HG03066 (cell line): ENCODE measurements around the gene RBM12.

ENCODE experiments used
- ATAC-seq: cut with Tn5 transposase; IDR thresholded peaks from one replicate; pipeline ENCODE4 v1.9.1; 2021; ENCODE audit warnings: low read depth; ENCODE audit not compliant: unreplicated experiment

Gene RBM12

DNA sequence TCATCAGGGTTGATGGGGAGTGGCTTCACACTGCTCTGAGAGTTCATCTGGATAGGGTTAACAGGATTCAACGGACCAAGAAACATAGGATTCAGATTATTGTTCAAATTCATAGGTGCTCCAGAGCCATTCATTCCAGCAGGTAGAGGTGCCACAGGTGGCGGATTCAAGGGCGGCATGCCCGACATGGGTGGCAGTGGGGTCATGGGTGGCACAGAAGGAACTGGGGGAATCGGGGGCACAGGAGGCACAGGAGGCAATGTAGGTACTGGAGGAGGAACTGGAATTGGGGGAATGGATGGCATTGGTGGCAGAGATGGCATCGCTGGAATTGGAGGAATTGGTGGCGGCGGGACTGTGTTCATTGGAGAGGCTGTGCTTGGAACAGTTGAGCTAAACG, 10.3 kb downstream of the RBM12 start:
- ATAC-seq = no peak

DNA sequence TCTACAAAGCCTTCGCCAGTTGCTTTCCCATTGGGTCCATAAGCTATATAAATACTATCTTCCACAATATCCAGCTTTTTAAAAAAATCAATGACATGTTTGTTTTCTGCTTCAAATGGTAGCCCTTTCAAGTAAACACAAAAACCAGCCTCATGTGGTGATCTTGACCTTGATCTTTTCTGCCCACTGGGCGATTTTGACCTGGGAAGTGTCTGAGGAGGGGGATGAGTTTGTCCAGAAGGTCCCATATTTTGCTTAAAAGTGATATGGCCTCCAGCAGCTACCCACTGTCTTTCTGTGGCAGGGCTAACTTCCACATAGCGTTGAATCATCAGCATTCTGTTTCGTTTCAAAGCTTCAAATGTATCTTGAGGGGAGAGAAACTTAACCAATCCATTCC, 10.8 kb downstream of the RBM12 start:
- no peak for ATAC-seq

DNA sequence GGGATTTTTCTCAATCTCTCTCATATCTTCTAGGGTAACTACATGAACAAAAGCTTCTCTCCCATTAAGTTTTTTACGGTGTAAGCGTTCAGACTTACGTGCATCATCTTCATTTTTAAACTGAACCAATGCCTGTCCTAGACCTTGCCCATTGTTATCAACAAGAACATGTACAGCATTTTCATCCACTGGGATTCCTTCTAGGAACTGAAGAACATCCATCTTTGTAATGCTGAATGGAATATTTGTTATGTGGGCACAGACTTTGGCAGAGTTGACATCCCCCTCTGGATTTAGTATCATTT, 11.3 kb downstream of the RBM12 start:
- no peak for ATAC-seq

DNA sequence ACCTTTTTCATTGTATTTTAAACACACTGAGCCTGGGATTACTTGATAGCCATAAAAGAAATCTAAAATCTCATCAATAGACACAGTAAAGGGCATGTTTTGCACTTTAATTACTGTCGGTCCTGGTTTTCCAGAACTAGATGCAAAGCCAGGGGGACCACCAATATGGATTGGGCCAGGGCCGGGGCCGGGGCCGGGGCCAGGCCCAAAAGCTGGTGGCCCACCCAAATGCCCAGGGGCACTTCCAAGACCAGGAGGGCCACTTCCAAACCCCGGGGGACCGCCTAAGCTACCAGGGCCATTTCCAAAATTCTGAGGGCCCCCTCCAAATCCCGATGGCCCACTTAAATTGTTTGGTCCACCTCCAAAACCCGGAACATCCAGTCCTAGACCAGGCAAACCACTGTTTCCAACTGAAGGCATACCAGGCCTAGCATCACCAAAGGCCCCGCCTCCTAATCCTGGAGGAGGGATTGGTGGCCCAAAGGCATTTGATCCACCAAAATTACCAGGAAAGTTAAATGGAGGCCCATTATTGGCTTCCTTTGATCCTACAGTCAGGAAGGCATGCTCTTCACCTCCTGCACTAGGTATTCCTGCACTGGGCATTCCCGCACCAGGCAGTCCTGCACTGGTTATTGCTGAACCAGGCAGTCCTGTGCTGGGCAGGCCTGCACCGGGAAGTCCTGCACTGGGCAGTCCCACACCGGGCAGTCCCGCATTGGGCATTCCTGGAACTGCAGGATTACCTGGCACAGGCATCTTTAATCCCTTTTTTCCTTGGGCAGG, 11.9 kb downstream of the RBM12 start:
- no peak for ATAC-seq

DNA sequence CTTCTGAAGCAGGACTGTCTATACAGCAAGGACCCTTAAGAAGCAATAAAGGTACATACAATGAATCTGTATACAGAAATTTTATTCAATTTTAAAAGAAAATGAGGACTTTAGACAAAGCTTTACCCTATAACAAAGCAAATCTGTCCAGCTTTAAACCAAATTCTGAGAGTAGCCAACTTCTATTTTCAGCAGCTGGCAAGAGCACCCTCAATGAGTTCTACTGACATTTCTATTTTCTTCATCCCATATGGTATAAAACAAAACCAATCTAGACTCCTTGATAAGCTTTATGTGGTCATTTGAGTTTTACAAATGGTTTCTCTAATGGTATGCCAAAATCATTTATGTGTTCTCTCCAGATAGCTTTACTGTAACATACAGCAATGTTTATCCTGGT, 12.7 kb downstream of the RBM12 start:
- no peak for ATAC-seq

DNA sequence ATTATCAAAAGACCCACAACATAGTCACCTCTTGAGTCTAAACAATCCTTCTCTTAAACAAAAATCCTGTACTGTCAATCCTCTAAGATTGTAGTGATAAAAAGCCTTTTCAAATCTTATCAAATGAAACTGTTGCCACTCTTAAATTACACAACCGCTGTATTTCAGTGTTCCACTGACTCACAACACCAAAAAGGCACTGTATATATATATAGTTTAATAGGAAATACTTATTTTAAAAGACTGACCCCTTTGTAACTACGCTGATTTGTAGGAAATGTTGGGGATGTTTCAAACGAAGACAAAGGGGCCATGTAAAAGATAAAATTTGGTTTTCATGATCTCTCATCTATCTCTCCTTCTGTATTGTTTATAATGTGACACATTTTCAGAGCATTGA, 14.1 kb downstream of the RBM12 start:
- ATAC-seq = no peak

DNA sequence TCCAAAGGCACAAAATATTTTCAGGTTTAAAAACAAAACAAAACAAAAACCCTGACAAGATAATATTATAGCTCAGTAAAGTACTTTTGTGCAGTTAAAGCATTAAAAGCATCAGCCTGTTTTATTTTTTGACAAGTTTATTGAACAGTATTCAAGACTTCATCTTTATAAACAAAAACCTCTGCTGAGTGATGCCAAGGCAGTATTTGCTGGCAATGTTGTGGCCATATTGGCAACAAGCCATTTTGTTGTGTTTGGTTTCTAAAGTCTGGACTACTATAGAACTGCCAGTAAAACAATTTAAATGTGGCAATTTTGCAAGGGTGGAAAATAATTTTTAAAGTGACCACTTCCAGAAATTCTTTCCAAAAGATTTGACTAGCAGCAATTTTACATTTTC, 15.9 kb downstream of the RBM12 start:
- no peak for ATAC-seq

DNA sequence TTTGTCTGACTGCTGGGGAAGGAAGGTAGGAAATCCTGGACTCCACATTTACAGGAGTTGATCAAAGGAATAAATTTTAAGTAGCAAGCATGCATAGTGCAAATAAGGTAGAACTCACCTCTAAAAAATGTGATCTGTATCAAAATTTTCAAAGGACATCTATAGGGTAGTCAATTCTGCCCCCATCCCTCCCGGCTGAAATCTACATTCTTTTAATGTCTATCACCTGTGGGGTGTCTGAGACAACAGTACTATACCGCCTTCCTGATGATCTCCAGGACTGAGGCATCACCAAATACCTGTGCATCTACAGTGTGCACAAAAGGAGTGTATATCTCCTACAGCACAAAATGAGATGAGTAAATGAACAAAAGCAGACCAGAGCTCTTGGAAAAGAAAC, 19.9 kb downstream of the RBM12 start:
- no peak for ATAC-seq

DNA sequence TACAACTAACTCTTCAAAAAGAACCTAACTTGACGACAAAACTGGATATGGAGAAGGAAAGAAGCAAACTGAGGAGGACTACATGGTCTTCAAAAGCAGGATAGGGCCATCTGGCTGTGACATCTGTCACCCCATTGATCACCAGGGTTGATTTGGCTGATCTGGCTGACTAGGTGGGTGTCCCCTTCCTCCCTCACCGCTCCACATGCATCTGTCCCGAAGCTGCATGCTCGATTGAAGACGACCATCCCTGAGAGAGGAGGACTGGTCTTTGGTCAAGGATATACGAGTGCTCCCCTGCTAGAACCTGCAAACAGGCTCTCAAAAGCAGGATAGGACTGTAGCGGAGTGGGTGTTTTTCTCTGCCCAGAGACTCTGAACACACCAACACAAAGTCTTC, 21.7 kb downstream of the RBM12 start:
- no peak for ATAC-seq

DNA sequence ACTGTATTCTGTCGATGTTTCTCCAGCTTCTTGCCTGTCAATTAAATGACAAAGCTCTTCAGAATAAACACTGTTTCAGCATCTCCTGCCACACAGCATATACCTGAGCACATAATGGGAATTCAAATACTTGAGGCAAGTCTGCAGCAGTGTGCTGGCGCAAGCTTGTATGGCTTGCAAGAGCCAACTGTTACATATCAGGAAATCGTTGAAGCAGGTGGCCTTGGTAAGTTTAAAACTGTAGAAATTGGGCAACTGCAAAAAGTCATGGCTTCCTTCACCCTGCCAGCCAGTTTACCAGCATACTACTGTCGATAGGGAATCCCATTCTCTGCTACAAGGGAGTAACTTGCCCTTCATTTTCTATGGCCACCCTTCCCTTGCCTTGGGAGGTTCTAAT, 23.0 kb downstream of the RBM12 start:
- ATAC-seq = no peak

DNA sequence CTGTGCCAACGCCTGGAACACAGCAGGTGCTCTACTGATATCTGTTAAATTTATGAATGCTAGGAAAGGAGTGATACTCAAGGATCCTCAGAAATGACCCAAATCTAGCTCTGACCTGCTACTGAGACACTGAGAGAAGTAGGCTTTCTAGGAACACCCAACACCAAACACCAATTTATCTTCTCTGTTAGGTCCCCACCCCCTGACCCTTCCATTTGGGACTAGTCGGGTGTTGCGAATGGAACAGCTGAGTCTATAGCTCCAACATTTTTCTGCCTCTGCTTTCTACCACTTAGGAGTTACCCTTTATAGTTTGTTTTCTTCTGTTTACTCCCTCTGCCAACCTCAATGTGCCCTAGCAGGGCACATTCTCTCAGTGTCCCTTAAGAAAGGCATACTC, 24.0 kb downstream of the RBM12 start:
- no peak for ATAC-seq

DNA sequence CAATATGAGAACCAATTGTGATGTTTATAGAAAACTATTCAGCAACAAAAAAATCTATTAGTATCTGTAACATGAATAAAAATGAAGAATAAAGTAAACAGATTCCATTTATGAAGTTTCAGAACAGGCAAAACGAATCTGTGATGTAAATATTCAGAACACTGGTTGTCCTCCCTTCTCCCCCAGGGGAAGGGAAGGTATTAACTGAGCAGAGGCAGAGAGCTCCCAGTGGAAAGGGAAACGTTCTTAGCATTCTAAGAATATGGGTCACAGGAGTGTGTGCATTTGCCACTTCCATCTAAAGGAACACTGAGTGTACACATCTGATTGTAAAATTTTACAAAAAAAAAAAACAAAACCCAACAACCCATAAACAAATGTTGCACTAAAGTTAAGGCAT, 25.9 kb downstream of the RBM12 start:
- no peak for ATAC-seq

DNA sequence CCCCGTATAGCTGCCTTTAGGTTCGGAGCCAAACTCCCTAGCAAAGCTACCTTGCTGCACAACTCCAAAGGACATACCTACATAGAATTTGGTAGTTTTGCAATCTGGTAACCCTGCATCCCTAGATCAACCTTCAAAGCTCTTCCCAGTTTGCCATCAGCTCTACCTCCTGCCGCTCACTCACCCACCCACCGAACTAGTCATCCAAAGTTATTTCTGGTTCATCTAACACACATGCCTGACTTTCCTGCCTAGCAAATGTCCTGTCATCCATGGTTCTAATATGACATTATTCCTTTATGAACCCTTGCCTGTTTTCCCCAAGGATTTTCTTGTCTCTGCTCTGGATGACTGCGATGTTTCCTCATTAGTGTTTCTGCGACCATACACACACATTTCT, 27.4 kb downstream of the RBM12 start:
- no peak for ATAC-seq

DNA sequence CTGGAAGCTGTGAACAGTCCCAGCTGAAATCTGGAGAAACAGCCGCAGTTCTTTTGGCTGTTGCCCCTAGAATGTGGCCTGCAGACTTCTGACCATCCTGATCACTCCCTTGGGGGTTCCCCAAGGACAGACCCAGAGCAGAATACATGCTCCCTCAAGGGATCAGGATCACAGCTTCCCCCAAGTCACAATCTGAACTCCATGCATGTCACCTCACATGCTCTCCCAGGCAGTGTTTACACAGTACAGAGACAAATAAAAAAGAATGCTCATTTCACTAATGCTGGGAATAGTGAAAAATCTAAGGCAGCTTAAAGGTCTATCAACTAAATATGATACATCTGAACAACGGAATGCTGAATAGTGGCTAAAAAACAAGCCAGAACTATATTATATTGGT, 28.6 kb downstream of the RBM12 start:
- no peak for ATAC-seq

DNA sequence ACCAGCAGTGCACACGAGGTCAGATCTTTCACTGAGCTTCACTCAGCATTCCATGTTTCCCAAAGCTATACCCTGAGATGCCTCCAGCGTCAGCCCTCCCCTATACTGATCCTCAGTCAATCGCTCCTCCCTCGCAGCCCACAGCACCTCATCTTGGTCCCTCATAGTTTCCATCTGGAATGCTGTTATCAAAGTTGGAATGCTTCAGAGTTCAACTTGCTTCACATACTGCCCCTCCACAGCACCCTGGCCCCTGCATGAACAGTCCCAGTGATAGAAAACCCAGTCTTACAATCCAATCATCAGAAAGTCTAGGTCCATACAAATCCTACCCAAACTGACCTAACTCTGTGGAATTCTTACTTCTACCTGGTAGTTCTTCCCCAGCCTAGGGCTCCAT, 29.0 kb downstream of the RBM12 start:
- no peak for ATAC-seq

DNA sequence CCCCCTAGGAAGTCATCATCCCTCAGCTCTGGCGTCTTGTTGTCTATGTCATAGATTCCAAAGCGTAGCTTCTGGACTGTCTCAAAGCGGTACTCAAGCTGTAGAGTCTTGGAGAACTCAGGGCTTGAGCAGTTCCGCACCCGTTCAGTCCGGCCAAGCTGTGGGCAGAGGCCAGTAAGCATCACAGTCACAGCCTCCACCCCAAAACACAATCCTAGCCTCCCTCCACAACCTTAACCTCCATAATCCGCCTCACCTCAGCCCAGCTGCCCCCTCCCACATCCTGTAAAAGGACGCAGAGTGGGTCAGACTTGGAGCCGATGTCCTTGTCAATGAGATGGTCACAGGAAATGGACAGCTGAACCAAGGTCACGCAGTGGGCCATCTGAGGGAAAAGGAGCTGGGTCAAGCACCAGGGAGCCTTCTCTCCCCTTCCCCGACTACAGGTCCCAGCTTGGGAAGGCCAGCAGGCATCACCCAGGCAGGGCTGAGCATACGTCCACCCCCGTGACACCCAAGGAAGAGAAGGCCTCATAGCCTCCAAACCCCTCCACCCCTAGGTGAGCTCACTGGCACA, 32.1 kb downstream of the RBM12 start:
- no peak for ATAC-seq

DNA sequence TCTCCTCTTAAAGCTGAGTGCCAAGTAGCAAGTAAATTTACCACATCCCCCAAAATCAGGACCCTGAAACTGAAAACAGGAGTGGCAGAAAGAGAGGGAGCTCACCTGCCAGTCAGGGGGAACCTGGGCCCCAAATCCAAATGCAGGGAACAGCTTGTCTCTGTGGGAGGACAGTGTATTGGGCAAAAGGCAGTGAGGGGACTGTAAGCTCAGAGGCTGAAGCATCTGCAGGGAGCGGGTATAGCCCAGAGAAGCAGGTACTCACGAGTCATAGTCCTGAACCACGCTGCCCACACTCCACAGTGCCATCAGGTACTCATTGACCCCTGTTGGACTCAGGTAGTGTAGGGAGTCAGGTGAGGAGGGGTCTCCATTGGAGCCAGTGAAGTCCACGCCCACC, 34.1 kb downstream of the RBM12 start:
- no peak for ATAC-seq

DNA sequence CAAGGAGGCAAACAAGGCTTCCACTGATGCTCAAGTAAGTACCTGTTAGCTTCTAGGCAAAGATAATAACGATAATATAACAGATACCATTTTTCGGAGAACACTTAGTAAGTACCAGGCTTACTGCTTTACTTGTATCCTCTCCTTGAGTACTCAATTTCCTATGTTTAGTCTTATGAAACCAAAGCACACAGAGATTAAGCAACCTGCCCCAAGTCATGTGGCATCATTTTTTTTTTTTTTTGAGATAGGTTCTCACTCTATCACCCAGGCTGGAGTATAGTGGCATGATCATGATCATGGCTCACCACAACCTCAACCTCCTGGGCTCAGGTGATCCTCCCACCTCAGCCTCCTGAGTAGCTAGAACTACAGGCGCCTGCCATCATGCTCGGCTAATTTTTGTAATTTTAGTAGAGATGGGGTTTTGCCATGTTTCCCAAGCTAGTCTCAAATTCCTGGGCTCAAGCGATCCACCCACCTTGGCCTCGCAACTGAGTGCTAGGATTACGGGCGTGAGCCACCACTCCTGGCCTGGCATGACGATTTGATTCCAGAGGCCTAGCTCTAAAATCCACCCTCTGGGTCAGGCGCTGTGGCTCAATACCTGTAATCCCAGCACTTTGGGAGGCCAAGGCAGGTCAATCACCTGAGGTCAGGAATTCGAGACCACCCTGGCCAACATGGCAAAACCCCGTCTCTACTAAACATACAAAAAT, 35.1 kb downstream of the RBM12 start:
- ATAC-seq = no peak

DNA sequence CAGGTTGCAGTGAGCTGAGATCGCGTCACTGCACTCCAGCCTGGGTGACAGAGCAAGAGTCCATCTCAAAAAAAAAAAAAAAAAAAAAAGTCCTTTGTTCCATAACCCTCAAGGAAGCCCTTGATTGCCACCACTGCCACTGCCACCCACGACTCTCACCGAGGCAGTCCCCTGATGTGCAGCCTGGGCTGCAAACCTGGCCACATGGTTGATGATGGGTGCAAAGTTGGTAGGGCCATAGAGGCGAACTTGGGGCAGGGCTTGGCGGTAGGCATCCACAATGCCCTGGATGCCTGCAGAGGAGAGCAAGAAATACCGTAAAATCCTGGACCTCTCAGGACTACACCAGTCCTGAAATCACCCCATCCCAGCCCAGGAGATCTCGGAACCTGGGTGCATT, 37.6 kb downstream of the RBM12 start:
- no peak for ATAC-seq

DNA sequence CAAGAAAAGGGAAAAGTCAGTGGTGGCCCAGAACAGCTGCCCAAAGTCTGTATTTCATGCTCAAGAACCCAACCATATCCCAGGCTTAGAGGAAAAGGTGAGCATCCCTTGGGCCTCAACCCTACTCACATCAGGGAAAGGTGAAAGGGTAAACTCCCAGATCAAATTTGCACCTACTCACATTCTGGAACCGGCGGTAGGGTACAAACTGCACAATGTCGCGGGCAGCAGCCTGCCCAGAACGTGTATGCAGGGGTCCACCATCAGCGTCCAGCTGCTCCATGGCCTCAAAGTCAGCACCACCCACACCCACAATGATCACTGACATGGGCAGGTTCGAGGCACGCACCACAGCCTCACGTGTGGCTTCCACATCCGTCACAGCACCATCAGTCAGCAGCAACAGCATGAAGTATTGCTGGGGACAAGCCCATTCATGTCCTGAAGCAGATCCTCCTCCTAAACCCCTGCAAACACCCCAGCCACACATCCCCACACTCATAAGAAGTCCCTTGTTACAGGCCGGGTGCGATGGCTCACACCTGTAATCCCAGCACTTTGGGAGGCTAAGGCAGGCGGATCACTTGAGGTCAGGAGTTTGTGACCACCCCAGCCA, 38.2 kb downstream of the RBM12 start:
- ATAC-seq = no peak

DNA sequence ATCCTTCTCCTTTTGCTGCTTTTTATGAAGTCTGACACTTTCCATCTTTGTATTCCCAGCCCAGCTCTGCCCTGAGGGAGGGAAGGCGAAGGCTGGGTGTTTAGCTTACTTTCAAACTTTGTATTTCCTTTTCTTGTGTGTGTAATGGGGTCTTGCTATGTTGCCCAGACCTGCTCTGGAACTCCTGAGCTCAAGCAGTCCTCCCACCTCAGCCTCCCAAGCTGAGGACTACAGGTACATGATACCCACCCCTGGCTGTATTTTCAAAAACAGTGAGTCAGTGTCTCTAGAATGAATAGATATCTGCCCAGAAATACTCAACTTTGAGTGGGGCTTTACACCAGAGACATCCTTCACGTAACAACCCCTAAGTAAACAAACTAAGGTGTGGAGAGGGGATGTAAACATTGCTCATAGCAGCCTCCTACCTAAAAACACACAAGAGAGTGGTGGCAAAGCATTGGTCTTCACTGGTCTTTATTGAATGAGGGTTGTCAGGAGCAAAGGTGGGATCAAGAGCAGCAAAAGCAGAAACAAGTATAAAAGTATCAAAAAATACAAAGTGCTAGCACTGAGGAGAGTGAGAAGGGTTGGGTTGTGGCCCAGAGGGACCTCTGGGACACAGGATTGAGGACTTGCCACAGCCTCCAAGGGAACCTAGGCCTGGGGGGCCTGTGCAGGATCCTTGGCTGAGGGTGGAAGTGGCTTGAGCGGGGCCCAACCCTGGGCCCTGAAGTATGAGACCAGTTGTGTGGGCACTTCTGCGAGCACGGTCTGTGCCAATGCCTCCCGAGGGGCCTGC, 38.9 kb downstream of the RBM12 start:
- no peak for ATAC-seq
